ENCODE measurements around the gene MIX23. TPM values are rescaled to one million over a fixed set of nuclear protein-coding genes. Genes with fewer than 3 reads are reported as not detected.

Gene MIX23
- total RNA-seq = 14.8 TPM

GRCh38 chr3:122382888-122383666 is at the start of gene MIX23:
Gene MIX23, minus strand, starts transcription at chr3:122383231. Its CDS starts 7 bp downstream, at chr3:122383224.

GRCh38 chr3:122415762-122416654 is 33.0 kb upstream of the MIX23 start, which contains the start of gene WDR5B:
Gene WDR5B, minus strand, starts transcription at chr3:122416062. Its CDS starts 534 bp downstream, at chr3:122415528.

GRCh38 chr3:122383771-122384697 is 1.0 kb upstream of the MIX23 start, which contains the start of gene FAM162A:
Gene FAM162A, plus strand, starts transcription at chr3:122384182. Its CDS starts 84 bp downstream, at chr3:122384266.

GRCh38 chr3:122324871-122325323 is 58.1 kb downstream of the MIX23 start, which contains the start of gene CSTA:
Gene CSTA, plus strand, starts transcription at chr3:122325248. Its CDS starts 45 bp downstream, at chr3:122325293.

Small RNAs within 50 kb of the gene (small RNA-seq; reads per million reads assigned to genes)
- not detected for gene AC083798.1 (ENCODE audit: low replicate concordance)

Other genes starting within 250 kb of the MIX23 start
- 24.4 TPM for gene CASR, start 199.6 kb downstream of the MIX23 start, total RNA-seq
- gene CSTA, start 58.0 kb downstream of the MIX23 start, total RNA-seq = 2.0 TPM
- gene FAM162A, start 951 bp upstream of the MIX23 start, total RNA-seq = 34.0 TPM
- gene WDR5B, start 32.8 kb upstream of the MIX23 start, total RNA-seq = 5.5 TPM
- 26.9 TPM for gene KPNA1, start 131.7 kb upstream of the MIX23 start, total RNA-seq
- gene PARP9, start 181.1 kb upstream of the MIX23 start, total RNA-seq = 15.5 TPM
- 16.2 TPM for gene DTX3L, start 181.1 kb upstream of the MIX23 start, total RNA-seq
- gene PARP15, start 194.4 kb upstream of the MIX23 start, total RNA-seq = 1.6 TPM